A549 (cell line): Measurements from ENCODE around the gene RHBDD3. TPM values are rescaled to one million over a fixed set of nuclear protein-coding genes. Genes with fewer than 3 reads are reported as not detected.
A peak's percentile ranks its signal among the peaks of the same experiment; 100 is the strongest.

ENCODE experiments used
- ATAC-seq, 2 experiments: fragments of 200-7000 bp in 1 of 2; fragments of >200 bp in 1 of 2; cut with Nextera tagmentation in 1 of 2; cut with Tn5 transposase in 1 of 2; 3 replicates each; pipeline versions ENCODE4 v1.8.0 to v1.9.1; 2018 to 2020; ENCODE audit warnings: mild to moderate bottlenecking in 1 of 2, moderate library complexity in 1 of 2
- CTCF ChIA-PET: fragments of 300-600 bp; sonication (Branson Sonifier 250); formaldehyde crosslinking; extraction: SDS; loops from one replicate; lab custom pipeline; 2021; ENCODE audit warnings: antibody characterized with exemption, inconsistent platforms; lab: Yijun Ruan, JAX
- POLR2A ChIA-PET: fragments of 350-600 bp; formaldehyde crosslinking; extraction: SDS; loops from one replicate; lab custom pipeline; 2021; ENCODE audit warnings: antibody characterized with exemption, inconsistent platforms; lab: Yijun Ruan, JAX
- DNase-seq, 2 experiments: peaks; one replicate each; pipeline versions ENCODE4 v3.0.0 to v3.0.0-alpha.2; 2011 to 2016; ENCODE audit warnings: low read depth in 1 of 2, low spot score in 1 of 2
- FAIRE-seq: peaks from 2 replicates; lab custom pipeline; 2011; peaks lifted over from hg19 to GRCh38; lab: Jason Lieb, UNC
- H3K27ac ChIP-seq, 2 experiments: fragments of >200 bp; sonication (Bioruptor Twin); formaldehyde crosslinking; 3 replicates each; pipeline ENCODE4 v1.5.1; 2016 to 2017
- H3K4me1 ChIP-seq: fragments of >200 bp; sonication (Bioruptor Twin); formaldehyde crosslinking; 3 replicates; pipeline ENCODE4 v1.6.1; 2016
- H3K4me2 ChIP-seq: fragments of >200 bp; sonication (Bioruptor Twin); formaldehyde crosslinking; 3 replicates; pipeline ENCODE4 v1.6.1; 2016
- H3K4me3 ChIP-seq: fragments of >200 bp; sonication (Bioruptor Twin); formaldehyde crosslinking; 3 replicates; pipeline ENCODE4 v1.5.1; 2016
- H3K9me3 ChIP-seq: fragments of >200 bp; sonication (Bioruptor Twin); formaldehyde crosslinking; 3 replicates; pipeline ENCODE4 v1.6.1; 2016
- BHLHE40 ChIP-seq: IDR thresholded peaks from 2 replicates; pipeline ENCODE4 v1.6.1; 2012; ENCODE audit warnings: low read depth, low read length, inconsistent platforms
- CBX8 ChIP-seq: fragments of 200-600 bp; sonication (generic); IDR thresholded peaks from 2 replicates; pipeline ENCODE4 v1.6.1; 2016
- EHMT2 ChIP-seq: fragments of 200-600 bp; sonication (generic); IDR thresholded peaks from 2 replicates; pipeline ENCODE4 v1.6.1; 2016; ENCODE audit warnings: antibody characterized with exemption, low read depth, mild to moderate bottlenecking, moderate library complexity
- FOSL2 ChIP-seq, 2 experiments: fragments of 450-650 bp in 1 of 2; fragments of >200 bp in 1 of 2; sonication (Bioruptor Twin) in 1 of 2; formaldehyde crosslinking; IDR thresholded peaks; 2 replicates each; pipeline versions ENCODE4 v1.5.0 to v1.6.1; 2016 to 2020; ENCODE audit warnings: mild to moderate bottlenecking in 1 of 2, moderate library complexity in 1 of 2
- HDAC2 ChIP-seq: fragments of 200-600 bp; sonication (generic); IDR thresholded peaks from 2 replicates; pipeline ENCODE4 v1.6.1; 2016
- HOXA7 ChIP-seq: fragments of 250-450 bp; sonication (Bioruptor Pico); IDR thresholded peaks from 2 replicates; pipeline ENCODE4 v1.5.0; 2020; ENCODE audit warnings: mild to moderate bottlenecking, moderate library complexity
- HOXB5 ChIP-seq: fragments of 250-450 bp; sonication (Bioruptor Pico); IDR thresholded peaks from 2 replicates; pipeline ENCODE4 v1.5.0; 2020; ENCODE audit warnings: mild to moderate bottlenecking, moderate library complexity
- JUNB ChIP-seq: fragments of >200 bp; sonication (Bioruptor Twin); formaldehyde crosslinking; IDR thresholded peaks from 2 replicates; pipeline ENCODE4 v1.6.1; 2016
- KDM1A ChIP-seq: fragments of 200-600 bp; sonication (generic); IDR thresholded peaks from 2 replicates; pipeline ENCODE4 v1.6.1; 2016; ENCODE audit warnings: low read depth, mild to moderate bottlenecking
- POLR2AphosphoS2 ChIP-seq: conservative IDR thresholded peaks from 2 replicates; pipeline ENCODE4 v1.6.1; 2012; ENCODE audit warnings: low read length, improper control_type of control experiment, inconsistent platforms
- RCOR1 ChIP-seq: fragments of 150-350 bp; IDR thresholded peaks from 2 replicates; pipeline ENCODE4 v1.6.1; 2014; ENCODE audit warnings: antibody characterized with exemption, low read length, low read depth
- RNF2 ChIP-seq: fragments of 200-600 bp; sonication (generic); IDR thresholded peaks from 2 replicates; pipeline ENCODE4 v1.6.1; 2016; ENCODE audit warnings: low read depth, mild to moderate bottlenecking, antibody characterized with exemption, moderate library complexity, borderline replicate concordance
- SREBF2 ChIP-seq: fragments of 450-650 bp; IDR thresholded peaks from 2 replicates; pipeline ENCODE4 v1.6.1; 2014; ENCODE audit warnings: mild to moderate bottlenecking, moderate library complexity
- ZSCAN20 ChIP-seq: fragments of 250-450 bp; sonication (Bioruptor Pico); IDR thresholded peaks from 2 replicates; pipeline ENCODE4 v1.8.0; 2022; ENCODE audit warnings: mild to moderate bottlenecking, moderate library complexity
- WGBS: methylation state at CpG from one replicate; pipeline ENCODE4 v1.1.6; 2017; ENCODE audit errors: missing lambda C conversion rate; 5-methylcytosine and 5-hydroxymethylcytosine counted together
- polyA plus RNA-seq, 4 experiments: library from polyadenylated mRNA; depleted of rRNA in 3 of 4; stranded (reverse); fragments of >200 nt; fragmentation: RNase III in 1 of 4; extraction: RNeasy Plus Mini Kit Qiagen cat#74134 plus additional on column Dnase treatment in 1 of 4; gene quantifications; 2 replicates in 3 of 4; 3 replicates in 1 of 4; pipeline ENCODE4 v1.2.3, GENCODE V29; 2011 to 2017
- TF ChIP-seq, protein P1 (sequence below): fragments of 250-450 bp; sonication (Bioruptor Pico); IDR thresholded peaks from 2 replicates; pipeline ENCODE4 v1.5.0; 2020; ENCODE audit warnings: low read depth, mild to moderate bottlenecking, moderate library complexity
- TF ChIP-seq, protein P2 (sequence below): IDR thresholded peaks from 2 replicates; pipeline ENCODE4 v1.6.1; 2012

RHBDD3 gene
- polyA plus RNA-seq, 2 of the 4 experiments (the other 2 are of a cell fraction): 10.2 to 20.8 TPM

DNA sequence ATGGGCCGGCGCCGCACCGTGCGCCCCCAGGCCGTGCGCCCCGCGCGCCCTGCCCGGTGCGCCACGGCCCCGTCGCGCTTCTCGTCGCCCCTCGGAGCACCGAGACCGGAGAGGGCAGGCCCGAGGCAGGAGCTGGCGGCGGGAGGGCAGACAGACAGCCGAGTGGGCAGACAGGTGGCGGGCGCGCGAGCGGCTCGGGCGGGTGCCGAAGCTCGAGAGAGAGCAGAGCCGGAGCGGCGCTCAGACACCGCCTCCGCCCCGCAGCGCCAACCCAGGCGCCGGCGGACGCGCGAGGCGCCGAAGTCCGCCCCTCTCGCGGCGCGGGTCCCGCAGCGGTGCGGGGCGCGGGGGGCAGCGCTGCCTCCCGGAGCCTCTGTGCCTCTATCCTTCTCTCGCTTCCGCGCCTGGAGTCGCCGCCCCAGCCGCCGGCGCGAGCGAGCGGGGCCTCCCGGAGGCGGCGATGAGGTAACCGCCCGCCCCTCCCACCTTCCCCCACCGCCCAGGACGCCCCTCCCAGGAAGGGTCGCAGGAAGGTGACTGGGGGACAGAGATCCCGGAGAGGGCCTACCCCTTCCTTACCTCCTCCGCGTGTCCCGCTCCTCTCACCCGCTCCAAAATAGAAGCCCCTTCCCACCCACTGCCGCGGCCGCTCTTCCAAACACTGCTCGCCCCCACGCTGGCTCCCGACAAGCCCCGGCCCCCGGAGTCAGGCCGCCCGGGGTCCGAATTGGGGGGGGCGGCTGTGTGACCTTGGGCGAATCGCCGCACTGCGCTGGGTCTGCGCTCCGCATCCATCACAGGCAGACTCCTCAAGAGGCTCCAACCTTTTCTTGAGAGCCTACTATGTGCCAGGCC is 47.7 kb upstream of the RHBDD3 start, which contains the start of gene RASL10A:
Gene RASL10A, minus strand, starts transcription at position 412 of the 855 bp plus-strand sequence. CDS start 451 bp downstream, outside the sequence.
- 66% methylated on average over 25 of the region's 103 CpGs for WGBS
- Histone ChIP-seq H3K9me3 (no peaks in the 10 kb centered on the region), H3K27ac (peak within 1 kb of the TSS in 1 of 2 experiments; percentile 59; a peak in 3 of 6 replicates), H3K4me1 (peaks cover 20% of the 10 kb centered on the region), H3K4me3 (peak within 1 kb of the TSS; percentile 42), H3K4me2 (peak within 1 kb of the TSS; percentile 83)
- TF ChIP-seq CBX8: no peak
- TF ChIP-seq, protein P1, sequence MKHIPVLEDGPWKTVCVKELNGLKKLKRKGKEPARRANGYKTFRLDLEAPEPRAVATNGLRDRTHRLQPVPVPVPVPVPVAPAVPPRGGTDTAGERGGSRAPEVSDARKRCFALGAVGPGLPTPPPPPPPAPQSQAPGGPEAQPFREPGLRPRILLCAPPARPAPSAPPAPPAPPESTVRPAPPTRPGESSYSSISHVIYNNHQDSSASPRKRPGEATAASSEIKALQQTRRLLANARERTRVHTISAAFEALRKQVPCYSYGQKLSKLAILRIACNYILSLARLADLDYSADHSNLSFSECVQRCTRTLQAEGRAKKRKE (CRISPR knock-in tag): no peak
- no peak for TF ChIP-seq ZSCAN20 (CRISPR knock-in tag)
- no peak for TF ChIP-seq EHMT2
- TF ChIP-seq HOXB5 (CRISPR knock-in tag): no peak
- TF ChIP-seq KDM1A: no peak
- no peak for TF ChIP-seq BHLHE40
- TF ChIP-seq FOSL2 (IDR thresholded peaks at IDR 0.05): no peak
- TF ChIP-seq FOSL2 (CRISPR knock-in tag; IDR thresholded peaks at IDR 0.05): no peak
- no peak for TF ChIP-seq JUNB
- ATAC-seq: no peak
- DNase-seq: no peak
- ChIA-PET POLR2A (no interaction called here), CTCF (interaction anchor here (0.6 to 2.2 kb wide), 3 partner anchors 11 to 144 kb away, joined by 3 to 6 read pairs (median 4); no protein-coding TSS in a partner anchor)
- no peak for FAIRE-seq

DNA sequence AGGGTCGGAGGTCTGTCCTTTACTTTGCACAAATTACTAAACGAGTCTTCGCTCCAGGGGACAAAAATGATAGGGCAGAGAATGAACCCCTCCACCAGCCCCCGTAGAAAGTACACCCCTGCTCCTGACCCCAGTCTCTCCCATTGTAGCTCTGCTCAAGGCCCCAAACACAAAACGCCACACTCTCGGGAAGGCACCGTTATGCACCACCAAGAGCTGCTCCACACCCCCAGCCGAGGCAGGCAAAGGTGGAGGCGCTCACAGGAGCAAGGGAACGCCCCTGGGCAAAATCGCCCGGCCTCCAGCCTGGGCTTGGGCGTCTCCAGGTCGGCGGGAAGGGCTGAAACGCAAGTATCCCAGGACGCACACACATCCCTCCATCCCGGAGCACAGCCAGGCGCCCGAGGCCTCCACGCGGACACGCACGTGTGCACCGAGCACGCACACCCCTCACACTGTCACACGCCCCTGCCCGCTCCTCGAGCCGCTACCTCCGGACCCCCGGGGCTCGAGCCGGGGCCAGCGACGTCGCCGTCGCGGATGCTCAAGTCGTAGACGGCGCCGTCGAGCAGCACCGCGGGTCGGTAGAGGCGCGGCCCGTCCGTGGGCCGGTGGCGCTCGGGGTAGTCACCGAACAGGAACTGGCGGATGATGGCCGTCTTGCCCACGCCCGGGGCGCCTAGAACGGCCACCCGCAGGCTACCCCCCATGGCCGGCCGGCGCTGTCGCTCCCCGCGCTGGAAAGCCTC is 46.9 kb upstream of the RHBDD3 start:
- TF ChIP-seq, protein P2, sequence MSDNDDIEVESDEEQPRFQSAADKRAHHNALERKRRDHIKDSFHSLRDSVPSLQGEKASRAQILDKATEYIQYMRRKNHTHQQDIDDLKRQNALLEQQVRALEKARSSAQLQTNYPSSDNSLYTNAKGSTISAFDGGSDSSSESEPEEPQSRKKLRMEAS: peak; percentile 17; the same call in 1 of the 2 replicates
- no peak for TF ChIP-seq KDM1A
- no peak for DNase-seq
- POLR2A ChIA-PET: no interaction called here

DNA sequence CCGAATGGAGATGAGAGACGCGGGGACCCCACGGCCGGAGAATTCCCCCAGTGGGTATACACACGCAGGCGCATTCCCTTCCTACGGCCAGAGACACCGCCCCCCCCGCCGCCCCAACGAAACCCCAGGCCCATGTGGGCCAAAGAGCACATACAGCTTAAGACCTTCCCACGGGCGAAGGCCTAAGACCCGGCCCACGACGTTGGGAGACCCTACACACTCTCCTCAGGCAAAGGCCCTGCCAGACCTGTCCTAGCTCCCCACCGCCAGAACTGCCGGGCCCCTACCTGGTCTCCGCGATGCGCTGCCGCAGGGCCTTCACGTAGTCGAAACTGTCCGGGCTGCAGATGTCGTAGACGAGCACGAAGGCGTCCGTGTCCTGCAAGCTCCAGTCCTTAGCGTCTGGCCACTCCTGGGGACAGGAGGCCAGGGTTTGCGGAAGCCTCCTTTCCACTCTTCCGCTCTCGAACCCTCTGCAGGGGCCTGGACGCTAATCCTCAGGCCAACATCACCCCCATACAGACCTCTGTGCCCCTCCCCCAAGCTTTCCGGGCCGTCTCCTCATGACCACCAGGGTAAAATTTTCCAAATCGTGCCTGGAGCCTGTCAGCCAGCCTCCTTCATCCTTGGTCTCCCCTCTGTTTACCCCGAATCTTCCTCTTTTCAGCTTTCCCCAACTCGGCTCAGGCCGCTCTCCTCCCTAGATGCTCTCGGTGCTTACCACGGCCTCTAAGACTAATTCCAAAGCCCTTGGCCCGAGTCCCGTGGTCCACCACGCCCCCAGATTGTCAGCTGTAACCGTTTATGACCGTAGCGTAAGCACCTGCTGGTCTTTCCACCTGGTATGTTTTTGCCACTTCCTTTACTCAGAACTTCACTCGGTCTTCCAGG is 46.0 kb upstream of the RHBDD3 start:
- no peak for TF ChIP-seq HDAC2
- no peak for TF ChIP-seq SREBF2
- no peak for TF ChIP-seq HOXA7 (CRISPR knock-in tag)
- TF ChIP-seq RCOR1: no peak
- TF ChIP-seq CBX8: no peak
- no peak for TF ChIP-seq POLR2AphosphoS2
- TF ChIP-seq RNF2: no peak
- 83% methylated on average over 41 of the region's 51 CpGs for WGBS
- ChIA-PET CTCF (interaction anchor here (1.0 to 2.8 kb wide), 9 partner anchors 7 to 157 kb away, joined by 3 to 11 read pairs (median 5); no protein-coding TSS in a partner anchor), POLR2A (no interaction called here)
- no peak overlapping the region for H3K4me2 ChIP-seq
- FAIRE-seq (no peak), ATAC-seq (no peak), DNase-seq (no peak)
- no peak overlapping the region for H3K27ac ChIP-seq
- no peaks in the 10 kb centered on the region for H3K9me3 ChIP-seq
- H3K4me1 ChIP-seq: peaks cover 33% of the 10 kb centered on the region
- no peak overlapping the region for H3K4me3 ChIP-seq

More for the DNA sequence above, 46.9 kb upstream of the RHBDD3 start:
- Histone ChIP-seq H3K4me1 (peaks cover 24% of the 10 kb centered on the region), H3K4me2 (peak overlapping the region; percentile 83), H3K9me3 (no peaks in the 10 kb centered on the region), H3K27ac (peak overlapping the region in 1 of 2 experiments; percentile 59; a peak in 3 of 6 replicates), H3K4me3 (peak overlapping the region; percentile 42)
- CTCF ChIA-PET: interaction anchor here (0.6 to 2.2 kb wide), 5 partner anchors 9 to 156 kb away, joined by 3 to 10 read pairs (median 5); no protein-coding TSS in a partner anchor
- 18% methylated on average over 15 of the region's 69 CpGs for WGBS
- ATAC-seq (peak; percentile 4 to 5; a peak in 3 of 6 replicates), FAIRE-seq (no peak)
